Vagina (tissue), 2 donors: ENCODE measurements around the gene ERCC6L2.

Experiments
- POLR2A ChIP-seq, 2 donors: fragments of 450-650 bp; IDR thresholded peaks; one replicate each; pipeline ENCODE4 v1.6.1; 2017; ENCODE audit warnings: antibody characterized with exemption in 2 of 2, mild to moderate bottlenecking in 2 of 2, moderate library complexity in 2 of 2
- POLR2AphosphoS5 ChIP-seq, 2 donors: sonication (generic); formaldehyde crosslinking; IDR thresholded peaks; one replicate each; pipeline ENCODE4 v1.9.0; 2017; ENCODE audit warnings: antibody characterized with exemption in 2 of 2, mild to moderate bottlenecking in 2 of 2, low read depth in 1 of 2; ENCODE audit not compliant: insufficient read depth in 1 of 2
- TF ChIP-seq, protein P1 (sequence below), 3 experiments: fragments of 450-650 bp in 2 of 3; fragments of 200-600 bp in 1 of 3; sonication (generic) in 1 of 3; IDR thresholded peaks; one replicate each; pipeline ENCODE4 v1.5.1; 2017 to 2019; ENCODE audit warnings: antibody characterized with exemption in 3 of 3, mild to moderate bottlenecking in 2 of 3, moderate library complexity in 2 of 3

DNA sequence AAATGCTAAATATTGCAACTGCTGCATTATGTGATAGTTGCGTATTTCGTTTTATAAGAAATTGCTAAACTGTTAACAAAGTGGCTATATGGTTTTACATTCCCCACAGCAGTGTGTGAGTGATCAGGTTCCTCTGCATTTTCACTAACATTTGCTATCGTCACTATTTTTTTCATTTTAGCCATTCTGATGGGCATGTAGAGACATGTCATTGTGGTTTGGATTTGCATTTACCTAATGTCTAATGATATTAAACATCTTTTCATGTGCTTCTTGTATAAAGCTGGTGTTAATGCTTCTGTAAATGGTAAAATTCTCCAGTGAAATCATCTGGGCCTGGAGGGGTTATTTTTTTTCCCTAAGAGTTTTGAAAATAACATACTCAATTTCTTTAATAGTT, 61.6 kb downstream of the ERCC6L2 start:
- TF ChIP-seq, protein P1, sequence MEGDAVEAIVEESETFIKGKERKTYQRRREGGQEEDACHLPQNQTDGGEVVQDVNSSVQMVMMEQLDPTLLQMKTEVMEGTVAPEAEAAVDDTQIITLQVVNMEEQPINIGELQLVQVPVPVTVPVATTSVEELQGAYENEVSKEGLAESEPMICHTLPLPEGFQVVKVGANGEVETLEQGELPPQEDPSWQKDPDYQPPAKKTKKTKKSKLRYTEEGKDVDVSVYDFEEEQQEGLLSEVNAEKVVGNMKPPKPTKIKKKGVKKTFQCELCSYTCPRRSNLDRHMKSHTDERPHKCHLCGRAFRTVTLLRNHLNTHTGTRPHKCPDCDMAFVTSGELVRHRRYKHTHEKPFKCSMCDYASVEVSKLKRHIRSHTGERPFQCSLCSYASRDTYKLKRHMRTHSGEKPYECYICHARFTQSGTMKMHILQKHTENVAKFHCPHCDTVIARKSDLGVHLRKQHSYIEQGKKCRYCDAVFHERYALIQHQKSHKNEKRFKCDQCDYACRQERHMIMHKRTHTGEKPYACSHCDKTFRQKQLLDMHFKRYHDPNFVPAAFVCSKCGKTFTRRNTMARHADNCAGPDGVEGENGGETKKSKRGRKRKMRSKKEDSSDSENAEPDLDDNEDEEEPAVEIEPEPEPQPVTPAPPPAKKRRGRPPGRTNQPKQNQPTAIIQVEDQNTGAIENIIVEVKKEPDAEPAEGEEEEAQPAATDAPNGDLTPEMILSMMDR (IDR thresholded peaks at IDR 0.05), result no peak
- no peak for TF ChIP-seq POLR2A (IDR thresholded peaks at IDR 0.05)
- TF ChIP-seq POLR2AphosphoS5 (IDR thresholded peaks at IDR 0.05; ENCODE audit: insufficient read depth in 1 of 2, low read depth in 1 of 2), result no peak
